ENCODE measurements around the gene SOX1.

Gene SOX1

DNA sequence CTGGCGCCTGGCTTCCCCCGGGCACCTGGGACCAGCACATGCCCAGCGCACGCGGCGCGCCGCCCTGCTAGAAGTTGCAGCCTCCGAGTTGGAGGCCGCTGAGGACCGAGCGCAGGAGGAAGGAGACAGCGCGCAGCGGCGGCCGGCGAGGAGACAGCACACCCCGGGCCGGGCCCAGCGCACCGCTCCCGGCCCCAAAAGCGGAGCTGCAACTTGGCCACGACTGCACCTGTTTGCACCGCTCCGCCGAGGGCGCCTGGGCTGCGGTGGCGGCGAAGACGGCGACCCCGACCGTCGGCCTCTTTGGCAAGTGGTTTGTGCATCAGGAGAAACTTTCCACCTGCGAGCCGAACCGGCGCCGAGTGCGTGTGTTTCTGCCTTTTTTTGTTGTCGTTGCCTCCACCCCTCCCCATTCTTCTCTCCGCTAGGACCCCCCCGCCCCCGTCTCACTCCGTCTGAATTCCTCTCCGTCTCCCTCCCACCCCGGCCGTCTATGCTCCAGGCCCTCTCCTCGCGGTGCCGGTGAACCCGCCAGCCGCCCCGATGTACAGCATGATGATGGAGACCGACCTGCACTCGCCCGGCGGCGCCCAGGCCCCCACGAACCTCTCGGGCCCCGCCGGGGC, at the start of gene SOX1:
Gene SOX1 (plus strand): TSS at position 34 of the 626 bp plus-strand sequence. CDS start 510 bp downstream, at position 544.
- peak in 1 of 6 experiments; percentile 32 for DNase-seq

GRCh38 chr13:112024577-112024976, 42.4 kb upstream of the SOX1 start:
- no peak for DNase-seq

DNA sequence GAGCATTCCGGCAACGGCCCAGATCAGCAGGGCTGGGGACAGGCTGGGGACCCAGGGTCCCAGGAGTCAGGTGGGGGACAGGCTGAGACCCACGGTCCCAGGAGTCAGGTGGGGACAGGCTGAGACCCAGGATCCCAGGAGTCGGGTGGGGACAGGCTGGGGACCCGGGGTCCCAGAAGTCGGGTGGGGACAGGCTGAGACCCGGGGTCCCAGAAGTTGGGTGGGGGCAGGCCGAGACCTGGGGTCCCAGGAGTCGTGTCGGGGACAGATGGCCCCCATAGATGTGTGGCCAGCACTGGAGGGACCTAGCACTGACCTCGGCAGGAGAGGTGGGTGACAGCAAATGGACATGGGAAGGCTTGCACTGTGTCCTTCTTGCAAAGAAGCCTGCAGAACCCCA, 39.7 kb upstream of the SOX1 start:
- no peak for DNase-seq

GRCh38 chr13:112028481-112028880, 38.5 kb upstream of the SOX1 start:
- no peak for DNase-seq

- DNase-seq = no peak
These were observed 37.8 kb upstream of the SOX1 start for GRCh38 chr13:112029143-112029542.

DNA sequence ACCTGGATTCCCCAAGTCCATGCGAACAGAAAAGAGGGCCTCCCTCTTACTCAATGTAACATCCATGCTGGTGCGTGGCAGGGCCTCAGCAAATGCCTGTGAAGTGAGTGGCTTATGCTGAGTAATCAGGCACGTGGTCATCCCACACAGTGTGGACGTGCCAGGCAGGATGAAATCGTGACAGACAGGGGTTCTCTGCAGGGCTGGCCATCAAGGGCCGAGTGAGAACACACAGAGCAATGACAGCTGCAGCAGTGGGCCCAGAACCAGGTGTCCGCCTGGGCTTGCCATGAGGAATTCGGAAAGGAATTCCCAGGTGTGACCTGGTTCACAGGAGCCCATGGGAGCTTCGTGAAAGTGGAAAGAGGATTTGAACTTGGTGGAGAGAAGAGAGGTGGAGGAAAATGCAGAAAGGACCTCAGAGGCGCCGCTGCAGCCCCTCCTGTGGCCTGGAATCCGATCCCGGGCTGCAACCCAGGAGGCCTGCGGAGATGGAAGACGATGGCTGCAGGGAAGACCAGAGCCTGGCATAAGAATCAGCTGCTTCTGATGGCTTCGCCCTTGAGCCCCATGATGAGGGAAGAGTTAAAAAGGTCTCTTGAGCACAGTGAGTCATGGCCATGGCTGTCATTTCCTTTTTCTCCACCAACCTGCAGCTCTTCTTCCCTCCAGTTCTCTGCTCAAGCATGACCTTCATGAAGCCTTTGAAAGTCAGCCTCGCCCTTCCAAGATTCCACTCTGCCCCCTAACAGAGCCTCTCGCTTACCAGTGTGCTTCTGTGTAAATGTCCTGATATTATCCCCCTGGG, 34.6 kb upstream of the SOX1 start:
- DNase-seq = no peak

GRCh38 chr13:112034231-112034630, 32.7 kb upstream of the SOX1 start:
- DNase-seq = no peak

DNA sequence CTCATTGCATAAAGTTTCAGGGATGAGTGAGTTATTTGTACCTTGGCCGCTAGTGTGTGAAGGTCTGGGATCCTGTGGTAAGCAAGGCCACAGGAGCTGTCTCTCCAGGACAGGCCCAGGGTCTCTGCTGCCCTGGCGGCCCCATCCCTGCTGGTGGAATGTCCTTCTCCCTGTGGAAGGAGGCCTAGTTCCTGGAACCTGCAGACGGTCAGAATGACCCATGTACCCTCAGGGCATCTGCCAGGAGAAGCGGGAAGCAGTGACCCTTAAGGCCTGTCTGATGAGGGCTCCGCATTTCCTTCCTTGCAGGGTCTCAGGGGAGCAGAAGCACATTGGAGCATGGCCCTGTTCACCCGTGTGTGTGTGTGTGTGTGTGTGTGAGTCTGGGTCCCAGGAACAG, 32.1 kb upstream of the SOX1 start:
- DNase-seq = no peak

DNA sequence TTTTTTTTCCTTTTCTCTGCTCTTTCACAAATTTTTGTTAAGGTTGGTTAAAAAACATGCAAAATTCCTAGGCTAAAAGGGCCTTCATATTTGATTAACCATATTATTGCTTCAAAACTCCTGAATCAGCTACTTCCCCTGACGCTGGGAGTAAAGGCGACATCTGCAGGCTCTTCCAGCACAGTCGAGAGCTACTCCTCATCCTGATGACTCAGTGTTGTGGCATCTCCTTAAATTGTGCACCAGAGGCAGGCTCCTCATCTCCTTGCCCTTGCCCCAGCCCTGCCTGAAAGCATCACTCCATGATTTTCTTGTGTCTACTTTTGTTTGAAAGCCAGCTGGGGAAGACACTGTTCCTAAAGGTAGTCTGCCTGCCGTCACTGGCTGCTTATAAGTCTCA, 24.5 kb upstream of the SOX1 start:
- no peak for DNase-seq

- no peak for DNase-seq
These were observed 14.7 kb upstream of the SOX1 start for GRCh38 chr13:112052213-112052612.

GRCh38 chr13:112053167-112053743, 13.7 kb upstream of the SOX1 start:
- no peak for DNase-seq

GRCh38 chr13:112053744-112054615, 13.0 kb upstream of the SOX1 start:
- DNase-seq = no peak

DNA sequence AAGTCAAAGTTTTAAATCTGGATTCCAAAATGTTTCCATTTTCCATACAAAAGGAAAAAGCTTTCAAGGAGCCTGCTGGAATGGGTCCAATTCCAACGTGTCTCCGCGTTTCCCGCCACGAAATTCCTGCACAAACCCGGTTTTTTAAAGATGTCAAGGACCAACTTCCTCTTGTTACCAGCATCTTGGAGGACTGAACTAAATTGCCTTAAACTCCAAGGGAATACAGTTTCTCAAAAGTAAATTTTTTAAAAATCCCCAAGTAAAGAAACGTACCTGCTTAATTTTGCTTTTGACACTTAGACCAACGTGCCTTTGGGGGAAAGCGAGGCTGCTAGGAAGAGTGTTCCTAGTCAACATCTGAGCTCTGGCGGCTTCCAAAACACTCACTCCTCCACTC, 12.3 kb upstream of the SOX1 start:
- no peak for DNase-seq

GRCh38 chr13:112055036-112055914, 11.7 kb upstream of the SOX1 start:
- no peak for DNase-seq

DNA sequence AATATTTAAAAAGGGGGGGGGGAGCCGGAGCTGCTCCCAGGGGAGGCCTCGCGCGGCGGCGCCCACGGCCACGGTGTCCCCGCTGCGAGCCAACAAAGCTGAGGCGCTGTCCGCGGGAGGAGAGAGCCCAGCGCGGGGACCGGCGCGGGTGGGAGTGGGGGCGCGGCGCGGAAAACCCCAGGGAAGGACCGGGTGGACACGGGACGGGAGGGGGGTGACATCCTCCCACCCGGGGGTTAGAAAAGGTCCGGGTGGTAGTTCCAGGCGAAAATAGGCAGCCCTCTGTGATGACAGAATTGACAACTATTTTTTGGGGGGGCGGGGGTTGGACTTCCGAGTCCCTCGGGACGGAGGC, 11.1 kb upstream of the SOX1 start:
- DNase-seq = no peak

- DNase-seq = no peak
These were observed 10.6 kb upstream of the SOX1 start for GRCh38 chr13:112056284-112056727.

DNA sequence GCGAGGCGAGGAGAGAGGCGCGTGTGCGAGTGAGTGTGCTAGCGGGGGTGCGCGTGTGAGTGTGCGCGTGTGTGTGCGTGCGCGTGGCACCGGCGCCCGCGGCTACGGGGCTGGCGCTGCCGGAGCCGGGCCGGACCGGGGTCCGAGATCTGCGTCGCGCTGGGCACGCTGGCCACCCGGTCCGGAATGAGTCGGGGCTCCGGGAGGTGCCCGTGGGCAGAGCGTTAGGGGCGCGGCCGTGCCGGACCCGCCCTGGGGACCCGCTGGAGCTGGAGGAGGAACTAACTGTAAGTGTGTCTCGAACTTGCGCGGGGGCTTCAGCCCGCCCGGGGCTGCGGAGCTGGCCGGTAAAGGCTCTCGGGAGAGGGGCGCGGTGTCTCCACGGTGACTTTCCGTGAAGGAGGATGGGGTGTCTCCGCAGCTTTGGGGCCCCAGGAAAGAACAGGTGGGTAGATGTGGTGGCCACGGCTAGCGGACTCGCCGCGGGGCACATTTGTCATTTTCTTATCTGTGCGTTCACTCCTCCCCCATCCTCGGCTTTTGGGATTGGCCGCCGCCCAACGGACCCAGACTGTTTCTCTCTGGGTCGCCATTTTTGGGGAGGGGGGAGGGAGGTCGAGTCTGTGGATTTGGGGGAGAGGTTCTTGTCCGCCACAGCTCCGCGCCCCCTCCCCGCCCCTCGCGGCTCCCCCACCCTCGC, 10.1 kb upstream of the SOX1 start:
- DNase-seq = no peak

DNA sequence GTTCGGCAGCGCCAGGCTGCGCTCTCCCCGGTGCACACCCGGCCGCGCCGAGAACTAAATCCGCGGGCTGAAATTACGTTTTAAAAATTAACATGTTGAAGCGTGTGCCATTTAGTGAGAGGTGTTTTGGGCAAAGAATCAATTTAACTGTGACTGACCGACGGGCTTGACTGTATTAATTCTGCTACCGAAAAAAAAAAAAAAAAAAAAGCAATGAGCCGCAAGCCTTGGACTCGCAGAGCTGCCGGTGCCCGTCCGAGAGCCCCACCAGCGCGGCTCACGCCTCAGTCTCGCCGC, 9.6 kb upstream of the SOX1 start:
- DNase-seq = no peak

- DNase-seq = no peak
These were observed 9.0 kb upstream of the SOX1 start for GRCh38 chr13:112057736-112058518.

DNA sequence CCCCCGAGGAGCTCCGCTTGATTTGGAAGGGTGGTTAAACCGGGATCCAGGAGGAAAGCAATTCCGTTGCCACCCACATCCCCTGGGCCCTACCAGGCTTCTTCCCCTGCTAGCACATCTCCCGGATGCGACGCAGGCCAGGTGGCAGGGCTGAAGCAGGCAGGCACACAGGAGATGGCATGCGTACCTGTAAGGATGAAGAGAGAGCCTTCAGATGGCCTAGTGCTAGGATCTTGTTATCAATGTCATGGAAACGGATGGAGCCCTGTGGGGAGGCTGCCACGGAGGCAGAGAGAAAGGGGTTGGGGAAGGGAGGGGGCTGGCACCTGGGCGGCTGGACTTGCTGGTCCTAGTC, 8.5 kb upstream of the SOX1 start:
- no peak for DNase-seq

DNA sequence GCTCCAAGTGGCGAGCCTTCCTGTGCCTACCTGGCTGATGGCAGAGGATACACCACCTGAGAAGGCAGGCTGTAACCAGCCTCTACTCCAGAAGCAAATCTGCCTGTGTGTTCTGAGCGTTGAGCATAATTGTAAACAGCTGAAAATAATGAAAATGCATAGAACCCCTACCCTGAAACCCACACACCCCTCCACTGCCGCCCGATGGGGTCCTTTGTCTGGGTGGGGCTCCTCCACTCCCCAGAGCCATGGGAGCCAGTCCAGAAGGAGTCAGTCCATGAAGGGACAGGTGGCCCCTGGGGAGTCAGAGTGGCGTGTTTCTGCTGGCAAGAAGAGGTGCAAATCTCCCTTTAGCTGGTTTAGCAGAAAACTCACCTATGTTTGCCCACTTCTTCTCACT, 8.0 kb upstream of the SOX1 start:
- no peak for DNase-seq

Data from stimulated activated naive CD4-positive, alpha-beta T cell (primary cell).